SU-DHL-6 (cell line): ENCODE measurements around the gene ZNF574.

Source experiments
- H2AFZ ChIP-seq: fragments of 200-600 bp; sonication (generic); 2 replicates; pipeline ENCODE4 v1.6.1; 2014; ENCODE audit warnings: low read depth, mild to moderate bottlenecking, moderate library complexity, mixed read lengths, antibody characterized with exemption, low read length; ENCODE audit not compliant: severe bottlenecking
- H3F3A ChIP-seq: fragments of 200-600 bp; shearing (Covaris generic); 2 replicates; pipeline ENCODE4 v1.6.0; 2016; ENCODE audit warnings: antibody characterized with exemption, mild to moderate bottlenecking; ENCODE audit not compliant: insufficient read depth
- H3K27ac ChIP-seq: fragments of 200-600 bp; sonication (generic); 2 replicates; pipeline ENCODE4 v1.5.1; 2016; ENCODE audit warnings: low read depth, mild to moderate bottlenecking, low read length, moderate library complexity, mixed read lengths
- H3K27me3 ChIP-seq: fragments of 200-600 bp; sonication (generic), shearing (Covaris generic); 2 replicates; pipeline ENCODE4 v1.6.0; 2014; ENCODE audit warnings: mild to moderate bottlenecking, low read length
- H3K36me3 ChIP-seq: fragments of 200-600 bp; sonication (generic); 2 replicates; pipeline ENCODE4 v1.6.1; 2014; ENCODE audit warnings: mild to moderate bottlenecking, low read length, mixed read lengths
- H3K4me2 ChIP-seq: fragments of 300-600, 200-600 bp; shearing (Covaris generic), sonication (generic); 2 replicates; pipeline ENCODE4 v1.6.0; 2014; ENCODE audit warnings: low read length, low read depth, mild to moderate bottlenecking; ENCODE audit not compliant: poor library complexity, severe bottlenecking
- H3K4me3 ChIP-seq: fragments of 200-600 bp; sonication (generic); 2 replicates; pipeline ENCODE4 v1.5.1; 2014; ENCODE audit warnings: antibody characterized with exemption, low read length, mild to moderate bottlenecking, mixed read lengths; ENCODE audit not compliant: insufficient read depth, poor library complexity, severe bottlenecking
- H3K79me2 ChIP-seq: fragments of 200-600 bp; sonication (generic); 2 replicates; pipeline ENCODE4 v1.6.1; 2014; ENCODE audit warnings: mild to moderate bottlenecking, low read length, moderate library complexity; ENCODE audit not compliant: insufficient read depth
- H3K9ac ChIP-seq: fragments of 200-600 bp; sonication (generic); 2 replicates; pipeline ENCODE4 v1.7.0; 2014; ENCODE audit warnings: mild to moderate bottlenecking, low read length
- H3K9me2 ChIP-seq: fragments of 200-600 bp; sonication (generic); replicated peaks from 2 replicates; pipeline ENCODE4 v1.6.1; 2014; ENCODE audit warnings: low read length; ENCODE audit not compliant: insufficient read depth
- H3K9me3 ChIP-seq: fragments of 200-600 bp; sonication (generic); 2 replicates; pipeline ENCODE4 v1.6.1; 2014; ENCODE audit warnings: low read length, mixed read lengths; ENCODE audit not compliant: insufficient read depth
- H4K20me1 ChIP-seq: fragments of 200-600 bp; sonication (generic); 2 replicates; pipeline ENCODE4 v1.6.1; 2014; ENCODE audit warnings: low read depth, mild to moderate bottlenecking, antibody characterized with exemption, low read length, moderate library complexity, mixed read lengths
- CTCF ChIP-seq: fragments of 200-600 bp; sonication (generic); IDR thresholded peaks from one replicate; pipeline ENCODE4 v1.5.1; 2017; ENCODE audit warnings: antibody characterized with exemption, mild to moderate bottlenecking, low read length, moderate library complexity; ENCODE audit not compliant: insufficient read depth, poor library complexity, severe bottlenecking
- EZH2phosphoT487 ChIP-seq: fragments of 200-600 bp; sonication (generic), shearing (Covaris generic); conservative IDR thresholded peaks from 2 replicates; pipeline ENCODE4 v1.6.1; 2018; ENCODE audit warnings: mild to moderate bottlenecking, antibody characterized with exemption, low read length, moderate library complexity, mixed read lengths

The ZNF574 gene

GRCh38 chr19:42081584-42082203 is 5.7 kb downstream of the ZNF574 start:
- no peak overlapping the region for H3K9ac ChIP-seq
- no peaks in the 10 kb centered on the region for H3K36me3 ChIP-seq
- H3K4me2 ChIP-seq, result no peak overlapping the region
- peaks cover 16% of the 10 kb centered on the region; the same call in 1 of the 2 replicates for H3F3A ChIP-seq
- peaks cover 13% of the 10 kb centered on the region for H4K20me1 ChIP-seq
- H3K27me3 ChIP-seq, result no peaks in the 10 kb centered on the region
- peaks cover 26% of the 10 kb centered on the region for H3K79me2 ChIP-seq
- no peak overlapping the region for H3K27ac ChIP-seq
- no peak overlapping the region for H3K4me3 ChIP-seq
- no peaks in the 10 kb centered on the region for H3K9me3 ChIP-seq
- no peaks in the 10 kb centered on the region for H3K9me2 ChIP-seq
- H2AFZ ChIP-seq, result no peak overlapping the region
- TF ChIP-seq EZH2phosphoT487 (no peak), CTCF (peak; percentile 33)

- Histone ChIP-seq H3K4me3 (no peak overlapping the region), H2AFZ (no peak overlapping the region), H3K9me2 (no peaks in the 10 kb centered on the region), H3K27me3 (no peaks in the 10 kb centered on the region), H3K36me3 (no peaks in the 10 kb centered on the region), H3K27ac (no peak overlapping the region), H3F3A (peaks cover 20% of the 10 kb centered on the region; the same call in 1 of the 2 replicates), H3K4me2 (no peak overlapping the region), H3K79me2 (peaks cover 7% of the 10 kb centered on the region), H3K9me3 (no peaks in the 10 kb centered on the region), H3K9ac (no peak overlapping the region), H4K20me1 (peaks cover 5% of the 10 kb centered on the region; the same call in 1 of the 2 replicates)
- TF ChIP-seq EZH2phosphoT487 (no peak), CTCF (no peak)
Observed at GRCh38 chr19:42083537-42083936, 7.6 kb downstream of the ZNF574 start.

- Histone ChIP-seq H4K20me1 (peaks cover 5% of the 10 kb centered on the region; the same call in 1 of the 2 replicates), H3K9me2 (no peaks in the 10 kb centered on the region), H3K36me3 (no peaks in the 10 kb centered on the region), H3K9me3 (no peaks in the 10 kb centered on the region), H3K27me3 (no peaks in the 10 kb centered on the region), H3F3A (peaks cover 20% of the 10 kb centered on the region; the same call in 1 of the 2 replicates), H3K79me2 (peaks cover 1% of the 10 kb centered on the region; the same call in 1 of the 2 replicates), H3K9ac (no peak overlapping the region), H2AFZ (no peak overlapping the region), H3K4me2 (no peak overlapping the region), H3K4me3 (no peak overlapping the region), H3K27ac (peak overlapping the region; percentile 10; the same call in 1 of the 2 replicates)
- TF ChIP-seq EZH2phosphoT487 (no peak), CTCF (no peak)
Observed at GRCh38 chr19:42086188-42086736, 10.3 kb downstream of the ZNF574 start.
